HG03571 (cell line): ENCODE measurements around the gene WTAP.
"Not testable (repeated sequence)": the region's sequence is repeated elsewhere in the genome, so short reads cannot be mapped to it uniquely, and the experiment has no call there.

Experiments used
- ATAC-seq: cut with Tn5 transposase; IDR thresholded peaks from one replicate; pipeline ENCODE4 v1.9.1; 2021; ENCODE audit not compliant: unreplicated experiment

Gene WTAP

GRCh38 chr6:159726918-159727716 is at the start of gene WTAP:
WTAP (plus strand) TSS chr6:159727506; CDS start chr6:159736266, 8,760 bp downstream.
- peak; percentile 79 for ATAC-seq

- no peak for ATAC-seq
These were observed 49.7 kb upstream of the WTAP start for GRCh38 chr6:159677506-159678165.

GRCh38 chr6:159678574-159678973 is 48.7 kb upstream of the WTAP start:
- ATAC-seq: no peak

- ATAC-seq: peak; percentile 44
These were observed 47.9 kb upstream of the WTAP start for GRCh38 chr6:159679091-159680077.

- ATAC-seq: no peak
These were observed 47.2 kb upstream of the WTAP start for GRCh38 chr6:159680104-159680503.

GRCh38 chr6:159681191-159681880 is 46.0 kb upstream of the WTAP start:
- no peak for ATAC-seq

GRCh38 chr6:159682295-159682694 is 45.0 kb upstream of the WTAP start:
- ATAC-seq: no peak

GRCh38 chr6:159682810-159683209 is 44.5 kb upstream of the WTAP start:
- no peak for ATAC-seq

GRCh38 chr6:159684013-159684304 is 43.3 kb upstream of the WTAP start:
- ATAC-seq: no peak

GRCh38 chr6:159686040-159686439 is 41.3 kb upstream of the WTAP start:
- ATAC-seq: no peak

GRCh38 chr6:159686703-159687102 is 40.6 kb upstream of the WTAP start:
- ATAC-seq: no peak

- no peak for ATAC-seq
These were observed 40.0 kb upstream of the WTAP start for GRCh38 chr6:159687341-159687740.

GRCh38 chr6:159688266-159688905 is 38.9 kb upstream of the WTAP start:
- no peak for ATAC-seq

GRCh38 chr6:159689001-159689400 is 38.3 kb upstream of the WTAP start:
- ATAC-seq: no peak

GRCh38 chr6:159690135-159690534 is 37.2 kb upstream of the WTAP start:
- not testable (repeated sequence) for ATAC-seq

GRCh38 chr6:159691133-159691962 is 36.0 kb upstream of the WTAP start:
- ATAC-seq: no peak

GRCh38 chr6:159691963-159692287 is 35.4 kb upstream of the WTAP start:
- ATAC-seq: no peak

GRCh38 chr6:159692303-159693127 is 34.8 kb upstream of the WTAP start:
- ATAC-seq: peak; percentile 31
